IPS DF 6.9 (cell line): ENCODE measurements around the gene SLC31A2.
"Not testable (repeated sequence)": the region's sequence is repeated elsewhere in the genome, so short reads cannot be mapped to it uniquely, and the experiment has no call there.

Source experiments
- DNase-seq: peaks from one replicate; pipeline ENCODE4 v3.0.0-alpha.2; 2013; ENCODE audit warnings: low read depth, low spot score
- H3K27ac ChIP-seq: one replicate; pipeline ENCODE4 v1.5.1; 2013; ENCODE audit warnings: low read length, control low read depth
- H3K27me3 ChIP-seq: 2 replicates; pipeline ENCODE4 v1.6.1; 2013; ENCODE audit warnings: mild to moderate bottlenecking, low read length; ENCODE audit not compliant: control insufficient read depth, insufficient read depth
- H3K36me3 ChIP-seq: 2 replicates; pipeline ENCODE4 v1.6.1; 2013; ENCODE audit warnings: low read length; ENCODE audit not compliant: control insufficient read depth, insufficient read depth
- H3K4me1 ChIP-seq: 2 replicates; pipeline ENCODE4 v1.6.1; 2013; ENCODE audit warnings: low read length; ENCODE audit not compliant: control insufficient read depth, insufficient read depth
- H3K4me3 ChIP-seq: 2 replicates; pipeline ENCODE4 v1.5.1; 2013; ENCODE audit warnings: mild to moderate bottlenecking, low read length
- H3K9me3 ChIP-seq: 2 replicates; pipeline ENCODE4 v1.6.1; 2013; ENCODE audit warnings: low read length, inconsistent platforms; ENCODE audit not compliant: control insufficient read depth, insufficient read depth
- WGBS: extraction: QIAGEN DNeasy Blood & Tissue Kit; methylation state at CpG from one replicate; pipeline ENCODE4 v1.1.7; 2013; ENCODE audit warnings: mixed read lengths, missing lambda C conversion rate; ENCODE audit not compliant: insufficient read length, insufficient coverage; 5-methylcytosine and 5-hydroxymethylcytosine counted together

SLC31A2 gene

GRCh38 chr9:113150670-113151611 lies at the start of gene SLC31A2:
SLC31A2 (plus strand) TSS chr9:113151007; CDS start chr9:113151075, 68 bp downstream.
- DNase-seq = peak; percentile 47
- Histone ChIP-seq H3K36me3 (no peaks in the 10 kb centered on the region), H3K9me3 (no peaks in the 10 kb centered on the region), H3K4me1 (no peaks in the 10 kb centered on the region), H3K27me3 (peaks cover 5% of the 10 kb centered on the region; the same call in 1 of the 2 replicates), H3K4me3 (peak within 1 kb of the TSS; percentile 79), H3K27ac (no peak within 1 kb of the TSS)
- WGBS = no CpG with 5 or more reads among the region's 87 CpGs

GRCh38 chr9:113105345-113105744 lies 45.5 kb upstream of the SLC31A2 start:
- H3K4me1 ChIP-seq, H3K9me3 ChIP-seq, H3K27me3 ChIP-seq, H3K36me3 ChIP-seq, DNase-seq, H3K27ac ChIP-seq, H3K4me3 ChIP-seq: not testable (repeated sequence)
- no CpG with 5 or more reads among the region's 6 CpGs for WGBS

GRCh38 chr9:113111065-113111951 lies 39.5 kb upstream of the SLC31A2 start:
- not testable (repeated sequence) for H3K27ac ChIP-seq, H3K27me3 ChIP-seq, H3K36me3 ChIP-seq, H3K9me3 ChIP-seq, DNase-seq, H3K4me1 ChIP-seq, H3K4me3 ChIP-seq
- WGBS = no CpG with 5 or more reads among the region's 56 CpGs

- H3K4me3 ChIP-seq, H3K27ac ChIP-seq, H3K27me3 ChIP-seq, H3K9me3 ChIP-seq, H3K4me1 ChIP-seq, H3K36me3 ChIP-seq, DNase-seq: not testable (repeated sequence)
- WGBS = no CpG with 5 or more reads among the region's 54 CpGs
Observed at GRCh38 chr9:113112706-113113510, 37.9 kb upstream of the SLC31A2 start.

GRCh38 chr9:113118829-113119228 lies 32.0 kb upstream of the SLC31A2 start:
- WGBS = no CpG with 5 or more reads among the region's 6 CpGs
- H3K27me3 ChIP-seq, DNase-seq, H3K4me1 ChIP-seq, H3K9me3 ChIP-seq, H3K36me3 ChIP-seq, H3K4me3 ChIP-seq, H3K27ac ChIP-seq: not testable (repeated sequence)

GRCh38 chr9:113125386-113126035 lies 25.3 kb upstream of the SLC31A2 start:
- no peak overlapping the region for H3K27ac ChIP-seq
- H3K4me1 ChIP-seq = no peaks in the 10 kb centered on the region
- H3K4me3 ChIP-seq = no peak overlapping the region
- WGBS = no CpG with 5 or more reads among the region's 4 CpGs
- no peak for DNase-seq
- no peaks in the 10 kb centered on the region for H3K36me3 ChIP-seq
- no peaks in the 10 kb centered on the region for H3K9me3 ChIP-seq
- H3K27me3 ChIP-seq = no peaks in the 10 kb centered on the region

GRCh38 chr9:113129466-113129865 lies 21.3 kb upstream of the SLC31A2 start:
- Histone ChIP-seq H3K9me3 (no peaks in the 10 kb centered on the region), H3K4me1 (no peaks in the 10 kb centered on the region), H3K36me3 (no peaks in the 10 kb centered on the region), H3K4me3 (no peak overlapping the region), H3K27me3 (no peaks in the 10 kb centered on the region), H3K27ac (no peak overlapping the region)
- DNase-seq = no peak

- no peak for DNase-seq
- no peaks in the 10 kb centered on the region for H3K27me3 ChIP-seq
- no peaks in the 10 kb centered on the region for H3K4me1 ChIP-seq
- H3K27ac ChIP-seq = no peak overlapping the region
- H3K4me3 ChIP-seq = no peak overlapping the region
- WGBS = no CpG with 5 or more reads among the region's 4 CpGs
- no peaks in the 10 kb centered on the region for H3K9me3 ChIP-seq
- H3K36me3 ChIP-seq = no peaks in the 10 kb centered on the region
Observed at GRCh38 chr9:113129884-113130283, 20.9 kb upstream of the SLC31A2 start.

GRCh38 chr9:113131689-113132151 lies 19.1 kb upstream of the SLC31A2 start:
- Histone ChIP-seq H3K27me3 (no peaks in the 10 kb centered on the region), H3K36me3 (no peaks in the 10 kb centered on the region), H3K4me3 (no peak overlapping the region), H3K27ac (no peak overlapping the region), H3K4me1 (no peaks in the 10 kb centered on the region), H3K9me3 (no peaks in the 10 kb centered on the region)
- DNase-seq = no peak
- no CpG with 5 or more reads among the region's 3 CpGs for WGBS
